ENCODE results near the gene HDAC10.
A peak's percentile ranks its signal among the peaks of the same experiment; 100 is the strongest.
"Not testable (repeated sequence)": the region's sequence is repeated elsewhere in the genome, so short reads cannot be mapped to it uniquely, and the experiment has no call there.

Gene HDAC10

DNA sequence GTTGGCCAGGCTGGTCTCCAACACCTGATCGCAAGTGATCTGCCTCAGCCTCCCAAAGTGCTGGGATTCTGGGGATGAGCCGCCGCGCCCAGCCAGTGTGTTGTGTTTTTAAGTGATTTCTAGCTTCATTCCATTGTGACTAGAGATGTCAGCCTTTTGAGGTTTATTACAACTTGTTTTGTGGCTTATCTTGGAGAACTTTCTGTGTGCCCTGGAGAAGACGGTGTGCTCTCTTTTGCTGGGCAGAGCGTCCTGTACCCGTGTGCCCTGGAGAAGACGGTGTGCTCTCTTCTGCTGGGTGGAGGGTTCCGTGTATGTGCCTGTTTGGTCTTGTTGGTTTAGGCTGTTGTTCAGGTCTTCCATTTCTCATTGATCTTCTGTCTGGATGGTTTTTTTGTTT lies 37.8 kb downstream of the HDAC10 start:
- no peak for DNase-seq

- DNase-seq, result no peak
Observed at GRCh38 chr22:50211147-50211546, 39.9 kb downstream of the HDAC10 start.

DNA sequence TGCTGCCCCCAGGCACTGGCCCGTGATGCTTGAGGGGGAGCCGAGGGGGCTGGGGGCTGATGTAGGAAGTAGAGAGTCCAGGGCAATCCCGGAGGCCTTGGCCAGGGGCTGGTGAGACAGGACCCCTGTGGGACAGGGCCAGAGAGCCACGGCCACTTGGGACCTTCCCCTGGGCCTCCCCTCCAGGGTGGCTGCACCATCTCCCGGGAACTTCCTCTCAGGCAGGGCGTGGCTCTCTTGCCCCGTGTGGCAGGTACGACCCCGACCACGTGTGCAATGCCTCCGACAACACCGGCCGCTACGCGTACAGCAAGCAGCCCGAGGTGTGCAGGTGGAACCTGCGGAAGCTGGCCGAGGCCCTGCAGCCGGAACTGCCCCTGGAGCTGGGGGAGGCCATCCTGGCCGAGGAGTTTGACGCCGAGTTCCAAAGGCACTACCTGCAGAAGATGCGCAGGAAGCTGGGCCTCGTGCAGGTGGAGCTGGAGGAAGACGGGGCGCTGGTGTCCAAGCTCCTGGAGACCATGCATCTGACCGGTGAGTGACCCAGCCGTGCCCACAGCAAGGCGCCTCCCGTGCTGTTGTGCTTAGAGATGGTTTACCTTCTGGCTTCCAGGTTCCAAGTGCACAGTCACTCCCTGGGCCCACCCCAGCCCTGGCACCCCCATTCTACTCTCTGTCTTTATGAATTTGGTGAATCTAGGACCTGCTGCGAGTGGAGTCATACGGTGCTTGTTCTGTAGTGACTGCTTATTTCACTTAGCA lies 40.5 kb downstream of the HDAC10 start:
- no peak for DNase-seq

DNA sequence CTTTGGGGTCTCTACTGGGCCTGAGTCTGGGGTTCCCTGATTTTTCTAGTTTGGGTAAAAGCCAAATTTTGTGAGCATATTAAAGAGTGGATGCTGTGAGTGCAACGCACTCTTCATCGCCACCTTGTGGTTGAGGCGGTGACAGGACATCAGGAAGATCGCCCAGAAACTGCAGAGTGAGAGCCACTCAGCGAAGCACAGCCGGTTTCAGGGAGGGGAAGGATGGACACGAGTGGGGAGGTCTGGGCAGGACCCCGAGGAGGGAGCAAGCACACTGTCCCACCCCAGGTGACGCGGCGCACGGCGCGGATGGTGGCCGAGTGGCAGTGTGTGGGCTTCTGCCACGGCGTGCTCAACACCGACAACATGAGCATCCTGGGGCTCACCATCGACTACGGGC lies 41.2 kb downstream of the HDAC10 start:
- peak; percentile 62 for DNase-seq

DNA sequence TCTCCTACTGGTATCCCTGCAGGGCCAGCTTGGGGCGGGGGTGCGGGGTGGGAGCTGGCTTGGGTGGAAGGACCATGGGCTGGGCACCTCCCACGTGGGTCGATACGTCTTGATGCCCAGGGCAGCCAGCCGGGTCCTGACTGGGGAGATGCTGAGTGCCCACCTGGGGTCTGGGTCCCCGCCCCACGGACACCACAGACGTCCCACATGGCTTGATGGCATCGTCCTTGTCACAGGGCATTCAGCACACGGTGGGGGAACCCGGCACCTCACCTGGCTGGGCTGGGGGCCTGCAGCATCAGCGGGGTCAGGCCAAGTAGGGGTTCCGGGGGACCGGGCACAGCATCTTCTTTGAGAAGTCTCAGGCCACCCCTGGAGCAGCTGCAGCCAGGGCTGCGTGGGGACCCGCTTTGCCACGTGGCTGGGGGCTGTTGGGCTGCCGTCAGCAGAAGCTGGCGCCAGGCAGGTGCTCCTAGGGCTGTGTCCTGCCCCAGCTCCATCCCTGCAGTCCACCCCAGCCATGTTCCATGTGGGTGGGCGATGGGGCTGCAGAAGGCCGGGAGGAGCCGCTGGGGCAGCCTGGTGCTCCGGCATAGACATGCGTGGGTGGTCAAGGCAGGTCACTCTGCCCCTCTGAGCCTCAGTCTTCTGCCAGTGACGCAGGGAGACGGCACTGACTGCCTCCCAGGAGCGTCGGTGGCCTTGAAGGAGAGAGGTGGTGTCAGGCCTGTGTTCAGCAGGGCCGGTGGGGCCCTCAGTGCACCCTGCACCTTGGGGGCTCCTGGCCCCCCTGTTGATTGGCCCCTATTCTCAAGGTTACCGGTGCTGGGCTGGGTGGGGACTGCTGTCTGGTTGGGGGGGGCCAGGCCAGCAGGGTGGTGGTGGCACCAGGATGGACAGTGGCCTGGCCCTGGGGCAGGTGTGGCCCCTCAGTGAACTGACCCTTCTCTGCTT lies 41.8 kb downstream of the HDAC10 start:
- no peak for DNase-seq

DNA sequence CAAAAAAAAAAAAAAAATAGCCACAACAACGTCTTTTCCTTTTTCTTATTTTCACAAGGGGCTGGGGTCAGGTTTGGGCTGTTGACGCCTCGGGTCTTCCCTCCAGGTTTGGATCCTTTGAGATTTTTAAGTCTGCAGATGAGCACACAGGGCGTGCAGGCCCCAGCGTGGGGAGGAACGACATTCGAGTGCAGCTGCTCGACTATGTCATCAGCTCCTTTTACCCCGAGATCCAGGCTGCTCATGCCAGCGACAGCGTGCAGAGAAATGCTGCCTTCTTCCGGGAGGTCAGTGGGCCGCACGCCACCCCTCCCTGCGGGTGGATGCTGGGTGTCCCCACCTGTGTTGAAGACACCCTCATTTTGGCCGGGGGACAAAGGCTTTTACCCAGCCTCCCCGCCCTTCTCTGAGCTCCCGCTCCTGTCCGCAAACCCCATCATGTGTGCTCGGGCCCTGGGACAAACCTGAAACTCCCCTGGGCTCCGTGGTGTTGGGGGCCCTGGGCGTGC lies 42.6 kb downstream of the HDAC10 start:
- no peak for DNase-seq

DNA sequence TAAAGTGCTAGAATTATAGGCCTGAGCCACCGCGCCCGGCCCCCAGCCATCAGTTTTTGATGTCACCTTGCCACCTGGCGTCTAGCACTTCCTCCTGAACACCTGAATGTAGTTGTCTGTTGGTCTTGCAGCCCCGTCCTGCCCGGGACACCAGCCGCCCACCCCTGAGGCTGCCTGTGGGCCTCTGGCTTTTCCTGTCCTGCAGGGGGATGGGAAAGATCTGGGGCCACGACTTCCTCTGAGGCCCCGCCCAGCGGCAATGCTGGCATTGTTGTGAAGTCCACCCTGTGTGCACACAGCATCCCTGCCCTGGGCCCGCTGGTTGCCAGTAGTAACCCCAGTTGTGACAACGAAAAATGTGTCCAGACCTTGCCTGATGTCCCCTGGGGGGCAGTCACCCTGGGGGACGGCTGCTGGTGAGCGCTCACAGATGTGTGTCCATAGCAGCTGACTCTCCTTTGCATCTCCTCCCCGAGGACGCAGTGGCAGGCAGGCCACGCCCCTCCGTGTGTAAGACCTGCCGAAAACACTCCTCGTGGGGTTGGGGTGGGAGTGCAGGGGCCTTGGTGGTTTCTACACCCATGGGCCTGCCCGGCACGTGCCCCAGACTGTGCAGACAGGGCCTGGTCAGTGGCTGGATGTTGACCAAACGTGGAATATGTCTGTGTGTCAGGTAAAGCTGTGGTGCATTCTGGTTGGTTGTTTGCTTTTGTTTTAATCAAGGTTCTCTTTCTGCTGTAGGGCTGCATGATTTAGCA lies 43.5 kb downstream of the HDAC10 start:
- DNase-seq, result no peak

GRCh38 chr22:50206599-50206998 lies 44.5 kb downstream of the HDAC10 start:
- no peak for DNase-seq

DNA sequence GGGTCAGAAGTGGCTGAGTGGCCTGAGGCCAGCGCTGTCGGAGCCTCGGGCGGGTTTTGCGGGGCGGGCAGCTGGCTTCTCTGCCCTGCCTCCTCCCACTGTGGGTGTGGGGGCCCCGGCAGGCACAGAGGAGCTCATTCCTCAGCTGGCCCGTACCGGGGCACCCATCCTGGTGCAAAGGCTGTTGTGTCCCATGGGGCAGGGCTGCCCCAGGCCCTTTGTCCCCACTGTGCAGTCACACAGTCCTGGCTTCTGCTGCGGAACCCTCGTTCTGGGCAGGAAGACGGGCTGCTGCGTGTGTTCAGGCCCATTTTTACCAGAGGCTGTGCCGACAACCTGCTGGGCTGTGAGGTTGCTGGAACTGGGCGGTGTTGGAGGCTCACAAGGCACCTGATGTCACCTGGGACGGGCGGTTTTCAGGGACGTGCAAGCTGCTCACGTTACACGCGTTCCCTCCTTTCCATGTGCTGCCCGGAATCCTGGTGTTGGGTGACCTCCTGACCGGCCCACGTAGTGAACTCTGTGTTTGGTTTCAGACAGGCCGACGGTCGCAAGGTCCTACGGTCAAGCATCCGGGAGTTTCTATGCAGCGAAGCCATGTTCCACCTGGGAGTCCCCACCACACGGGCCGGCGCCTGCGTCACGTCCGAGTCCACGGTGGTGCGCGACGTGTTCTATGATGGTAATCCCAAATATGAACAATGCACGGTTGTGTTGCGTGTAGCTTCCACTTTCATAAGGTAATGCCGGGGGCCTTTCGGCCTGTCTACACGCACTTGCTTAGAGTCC lies 45.1 kb downstream of the HDAC10 start:
- DNase-seq, result no peak

DNA sequence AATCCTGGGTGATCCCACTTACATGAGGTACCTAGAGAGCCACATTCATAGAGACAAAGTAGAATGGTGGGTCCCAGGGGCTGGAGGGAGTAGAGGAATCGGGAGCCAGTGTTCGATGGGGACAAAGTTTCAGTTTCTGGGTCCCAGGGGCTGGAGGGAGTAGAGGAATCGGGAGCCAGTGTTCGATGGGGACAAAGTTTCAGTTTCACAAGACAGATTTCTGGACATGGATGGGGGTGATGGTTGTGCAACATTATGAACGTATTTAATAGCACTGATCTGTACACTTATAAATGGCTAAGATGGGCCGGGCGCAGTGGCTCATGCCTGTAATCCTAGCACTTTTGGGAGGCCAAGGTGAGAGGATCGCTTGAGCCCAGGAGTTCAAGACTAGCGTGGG lies 46.1 kb downstream of the HDAC10 start:
- DNase-seq, result not testable (repeated sequence)

GRCh38 chr22:50204571-50204970 lies 46.5 kb downstream of the HDAC10 start:
- no peak for DNase-seq

DNA sequence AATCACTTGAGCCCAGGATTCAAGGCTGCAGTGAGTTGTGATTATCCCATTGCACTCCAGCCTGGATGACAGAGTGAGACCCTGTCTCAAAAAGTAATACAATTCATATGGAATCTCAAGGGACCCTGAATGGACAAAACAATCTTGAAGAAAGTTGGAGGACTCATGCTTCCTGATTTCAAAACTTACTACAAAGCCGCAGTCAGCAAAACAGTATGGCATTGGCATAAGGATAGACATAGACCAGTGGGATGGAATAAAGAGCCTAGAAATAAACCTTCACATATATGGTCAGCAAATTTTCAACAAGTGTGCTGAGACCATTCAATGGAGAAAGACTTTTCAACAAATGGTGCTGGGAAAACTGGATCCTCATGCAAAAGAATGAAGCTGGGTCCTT lies 47.8 kb downstream of the HDAC10 start:
- no peak for DNase-seq

GRCh38 chr22:50202130-50202666 lies 48.9 kb downstream of the HDAC10 start:
- no peak for DNase-seq

GRCh38 chr22:50201191-50202129 lies 49.6 kb downstream of the HDAC10 start:
- no peak for DNase-seq

DNA sequence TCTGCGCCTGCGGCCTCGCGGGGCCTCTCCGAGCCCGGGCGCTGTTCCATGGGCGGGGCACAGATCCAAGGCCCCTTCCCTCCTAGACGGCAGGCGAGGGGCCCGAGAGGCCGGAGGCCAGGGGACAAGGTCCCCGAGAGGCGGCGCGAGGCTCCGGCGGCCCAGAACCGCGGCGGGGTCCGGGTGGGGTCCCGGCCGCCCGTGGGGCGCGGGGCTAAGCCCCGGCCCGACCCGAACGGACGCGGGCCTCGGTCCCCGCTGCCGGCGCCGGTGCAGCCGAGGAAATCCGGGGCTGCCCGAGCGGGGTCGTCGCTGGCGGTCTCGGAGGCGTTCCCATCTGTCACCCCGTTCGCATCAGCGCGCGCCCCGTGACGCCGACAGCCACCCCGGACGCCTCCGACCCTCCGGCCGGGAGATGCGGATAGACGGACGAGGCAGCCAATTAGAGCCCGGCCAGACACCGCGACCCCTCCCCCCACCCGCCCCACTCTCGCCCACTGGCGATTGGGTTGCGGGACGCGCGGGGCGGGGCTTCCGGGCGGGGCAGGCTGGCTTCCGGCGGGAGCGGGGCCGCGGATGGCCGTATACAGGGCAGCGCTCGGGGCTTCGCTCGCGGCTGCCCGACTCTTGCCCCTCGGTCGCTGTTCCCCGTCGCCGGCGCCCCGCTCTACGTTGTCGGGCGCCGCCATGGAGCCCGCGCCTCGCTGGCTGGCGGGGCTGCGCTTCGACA lies 50.4 kb downstream of the HDAC10 start, which contains the start of gene SELENOO:
Gene SELENOO, plus strand, starts transcription at position 551 of the 730 bp plus-strand sequence. Its CDS starts 26 bp downstream, at position 577.
- DNase-seq, result peak; percentile 83

DNA sequence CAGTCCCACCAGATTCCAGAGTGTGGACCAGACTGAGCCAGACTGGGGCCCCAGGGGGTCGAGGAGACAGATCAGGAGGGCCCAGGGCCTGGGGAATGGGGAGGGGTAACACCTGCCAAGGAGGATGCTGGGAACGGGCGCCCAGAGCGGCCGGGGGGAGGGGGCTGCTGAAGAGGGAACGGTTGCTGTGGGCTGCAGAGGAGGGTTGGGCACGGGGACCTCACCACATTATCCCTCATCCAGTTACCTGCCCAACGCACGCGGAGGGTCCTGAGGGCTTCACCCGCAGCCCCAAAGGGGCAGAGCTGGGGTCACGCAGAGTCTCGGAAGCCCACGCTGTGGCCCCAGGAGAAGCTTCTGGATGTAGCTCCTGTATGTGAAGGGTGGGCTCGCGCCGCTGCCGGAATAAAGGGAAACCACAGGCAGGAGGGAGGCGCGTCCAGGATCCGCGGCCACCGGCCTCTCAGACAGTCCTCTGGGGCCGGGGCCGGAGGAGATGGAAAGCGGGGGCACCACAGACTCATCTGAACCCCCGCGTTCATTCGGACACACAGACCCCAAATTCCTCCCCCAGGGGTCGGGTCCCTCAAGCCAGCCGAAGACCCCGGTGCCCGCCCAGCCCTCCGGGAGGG lies 51.1 kb downstream of the HDAC10 start:
- no peak for DNase-seq

DNA sequence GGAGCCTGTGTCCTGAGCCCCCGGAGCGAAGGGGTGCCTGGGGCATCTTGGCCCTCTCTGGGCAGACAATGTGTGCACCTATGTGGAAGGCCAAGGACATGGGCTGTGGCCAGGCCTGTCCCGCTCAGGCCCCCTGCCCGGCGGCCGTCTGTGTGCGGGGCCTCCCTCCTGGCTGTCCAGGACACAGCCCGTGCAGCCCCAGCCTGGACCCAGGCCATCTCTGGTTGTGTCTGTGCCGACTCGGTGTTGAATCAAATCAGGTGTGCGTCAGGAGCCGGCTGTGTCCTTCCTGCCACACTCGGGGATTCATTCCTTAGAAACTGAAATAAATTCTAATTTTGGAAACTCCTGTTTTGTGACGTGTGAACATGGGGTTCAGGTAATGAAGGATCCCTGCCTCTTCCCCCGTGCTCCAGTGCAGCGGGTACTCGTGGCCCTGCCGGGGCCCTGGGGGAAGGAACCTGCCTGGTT lies 51.8 kb downstream of the HDAC10 start:
- no peak for DNase-seq

GRCh38 chr22:50198624-50199017 lies 52.4 kb downstream of the HDAC10 start:
- DNase-seq, result no peak
